Retinal pigment epithelial cell (primary cell): ENCODE measurements around the gene PCSK5.
A peak's percentile ranks its signal among the peaks of the same experiment; 100 is the strongest.

Source experiments
- DNase-seq: peaks from one replicate; pipeline ENCODE4 v3.0.0-alpha.2; 2010; ENCODE audit warnings: low read depth
- H3K4me3 ChIP-seq: 2 replicates; pipeline ENCODE4 v1.5.1; 2011; ENCODE audit warnings: mild to moderate bottlenecking, low read length, control low read depth, moderate library complexity
- TF ChIP-seq, protein P1 (sequence below): conservative IDR thresholded peaks from 2 replicates; pipeline ENCODE4 v1.5.1; 2011; ENCODE audit warnings: low read depth, low read length, control low read depth, inconsistent platforms

The PCSK5 gene

DNA sequence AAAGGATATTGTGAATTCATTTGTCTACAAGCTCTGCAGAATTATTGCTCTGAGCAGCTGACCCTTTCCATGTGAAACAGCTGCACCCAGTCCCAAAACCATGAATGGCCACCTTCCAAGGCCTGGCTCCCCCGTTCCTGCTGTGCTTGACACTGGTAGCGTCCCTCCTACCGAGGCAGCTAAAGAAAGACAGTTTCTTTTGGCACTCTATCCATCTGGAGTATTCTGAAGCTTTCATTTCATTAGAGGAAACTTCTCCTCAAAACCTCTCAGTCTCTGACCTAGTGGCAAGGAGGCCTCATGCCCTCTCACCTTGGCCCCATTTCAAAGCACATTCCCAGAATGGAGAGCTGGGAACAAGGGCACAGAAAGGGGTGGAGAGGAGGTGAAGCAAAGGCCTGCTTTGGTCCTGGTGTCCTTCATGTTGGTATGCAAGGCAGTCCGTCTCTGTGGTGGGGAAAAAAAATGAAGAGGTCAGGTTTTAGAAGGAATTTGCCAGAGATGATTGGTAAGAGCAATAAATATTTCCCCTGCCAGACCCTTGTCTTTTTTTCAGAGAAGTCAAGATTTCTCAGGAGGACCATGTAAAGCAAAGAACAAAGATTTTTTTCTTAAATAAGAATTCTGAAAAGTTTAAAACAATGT lies 271.7 kb downstream of the PCSK5 start:
- no peak for DNase-seq
- no peak overlapping the region for H3K4me3 ChIP-seq
- TF ChIP-seq, protein P1, sequence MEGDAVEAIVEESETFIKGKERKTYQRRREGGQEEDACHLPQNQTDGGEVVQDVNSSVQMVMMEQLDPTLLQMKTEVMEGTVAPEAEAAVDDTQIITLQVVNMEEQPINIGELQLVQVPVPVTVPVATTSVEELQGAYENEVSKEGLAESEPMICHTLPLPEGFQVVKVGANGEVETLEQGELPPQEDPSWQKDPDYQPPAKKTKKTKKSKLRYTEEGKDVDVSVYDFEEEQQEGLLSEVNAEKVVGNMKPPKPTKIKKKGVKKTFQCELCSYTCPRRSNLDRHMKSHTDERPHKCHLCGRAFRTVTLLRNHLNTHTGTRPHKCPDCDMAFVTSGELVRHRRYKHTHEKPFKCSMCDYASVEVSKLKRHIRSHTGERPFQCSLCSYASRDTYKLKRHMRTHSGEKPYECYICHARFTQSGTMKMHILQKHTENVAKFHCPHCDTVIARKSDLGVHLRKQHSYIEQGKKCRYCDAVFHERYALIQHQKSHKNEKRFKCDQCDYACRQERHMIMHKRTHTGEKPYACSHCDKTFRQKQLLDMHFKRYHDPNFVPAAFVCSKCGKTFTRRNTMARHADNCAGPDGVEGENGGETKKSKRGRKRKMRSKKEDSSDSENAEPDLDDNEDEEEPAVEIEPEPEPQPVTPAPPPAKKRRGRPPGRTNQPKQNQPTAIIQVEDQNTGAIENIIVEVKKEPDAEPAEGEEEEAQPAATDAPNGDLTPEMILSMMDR = no peak

DNA sequence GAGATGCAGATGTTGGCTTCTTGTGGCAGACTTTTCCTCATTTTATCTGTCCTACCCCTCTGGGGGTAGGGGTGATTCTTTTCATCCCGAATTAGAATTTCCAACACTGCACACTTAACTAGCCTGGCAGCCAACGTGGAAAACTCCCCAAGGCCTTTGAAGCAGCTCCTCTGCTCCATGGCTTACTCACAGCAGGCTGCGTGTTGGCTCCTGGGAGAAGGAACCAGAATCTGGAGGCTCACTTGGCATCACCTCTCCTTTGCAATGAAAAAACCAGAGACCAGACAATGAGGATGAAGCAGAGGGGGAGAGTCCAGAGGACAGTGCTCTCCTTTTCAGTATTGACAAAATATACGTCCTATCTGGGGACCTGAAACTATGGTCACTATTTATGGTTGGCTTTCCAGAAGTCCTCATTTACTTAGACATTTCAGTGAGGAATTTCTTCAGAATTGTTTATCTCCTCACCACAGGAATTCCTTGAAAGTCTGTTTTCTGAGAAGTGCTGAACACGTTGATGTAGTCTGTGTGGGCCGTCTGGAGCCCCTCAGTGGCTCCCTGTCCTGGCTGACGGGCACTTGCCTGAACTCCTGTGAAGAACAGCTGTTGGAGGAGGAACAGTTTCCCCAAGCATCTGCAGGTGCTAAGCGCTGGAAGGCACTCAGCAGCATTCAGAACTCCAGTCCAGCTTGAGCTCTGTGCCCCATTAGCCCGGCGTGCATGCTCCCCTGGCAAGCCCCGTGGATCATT lies 272.5 kb downstream of the PCSK5 start:
- TF ChIP-seq, protein P1 = no peak
- no peak for DNase-seq
- H3K4me3 ChIP-seq = no peak overlapping the region

DNA sequence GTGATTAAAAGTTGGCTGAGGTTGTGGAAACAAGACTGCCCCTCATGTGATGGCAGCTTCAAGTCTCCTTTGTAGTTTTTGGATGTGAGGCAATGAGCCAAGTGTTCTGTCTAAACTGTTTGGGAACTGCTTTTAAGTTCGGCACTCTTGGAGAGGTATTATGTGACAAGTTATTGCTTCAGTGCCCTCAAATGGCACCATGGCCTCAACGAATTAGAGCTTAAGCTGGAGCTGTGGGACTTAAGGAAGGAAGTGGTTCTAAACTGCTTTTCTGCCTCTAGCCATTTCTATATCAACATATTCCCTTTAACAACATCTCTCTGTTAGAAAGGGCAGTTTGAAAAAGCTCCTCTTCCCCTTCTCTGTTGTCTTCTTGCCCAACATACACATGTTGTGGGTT lies 276.1 kb downstream of the PCSK5 start:
- TF ChIP-seq, protein P1 = no peak
- H3K4me3 ChIP-seq = no peak overlapping the region
- no peak for DNase-seq

DNA sequence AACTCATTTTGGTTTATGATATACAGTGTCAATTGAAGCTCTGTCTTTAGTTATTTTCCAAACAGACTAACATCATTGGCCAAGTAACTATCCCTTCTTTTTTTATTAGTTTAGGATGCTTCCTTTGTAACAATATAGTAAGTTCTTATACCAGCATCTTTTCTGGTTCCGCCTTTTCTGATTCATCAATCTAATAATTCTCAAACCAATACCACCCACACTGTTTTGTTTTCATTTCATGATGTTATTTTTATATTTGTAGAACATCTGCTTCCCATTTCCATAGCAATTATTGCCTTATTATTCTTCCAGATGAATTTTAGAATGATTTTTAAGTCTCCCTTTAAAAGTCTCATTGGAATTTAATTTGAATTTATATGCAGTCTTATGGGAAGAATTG lies 285.7 kb downstream of the PCSK5 start:
- TF ChIP-seq, protein P1 = no peak
- DNase-seq = no peak
- no peak overlapping the region for H3K4me3 ChIP-seq

DNA sequence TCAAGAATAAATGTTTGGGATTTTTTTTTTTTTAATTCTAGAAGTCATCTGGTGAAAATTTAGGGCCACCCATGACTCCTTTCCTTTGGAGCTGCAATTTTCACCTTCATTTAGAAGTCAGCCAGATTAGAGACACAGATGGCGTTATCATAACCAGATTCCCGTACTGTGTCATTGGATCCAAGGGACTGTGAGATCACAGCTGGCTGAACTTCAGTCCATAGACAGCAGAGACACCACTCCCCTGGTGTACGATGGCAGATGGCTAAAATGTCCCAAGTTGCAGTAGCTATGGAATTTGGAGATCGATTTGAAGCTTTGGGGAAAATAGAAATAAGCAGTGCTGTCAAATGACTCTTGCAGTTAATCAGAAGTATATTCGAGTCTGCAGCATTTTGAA lies 287.5 kb downstream of the PCSK5 start:
- TF ChIP-seq, protein P1 = no peak
- H3K4me3 ChIP-seq = no peak overlapping the region
- no peak for DNase-seq

DNA sequence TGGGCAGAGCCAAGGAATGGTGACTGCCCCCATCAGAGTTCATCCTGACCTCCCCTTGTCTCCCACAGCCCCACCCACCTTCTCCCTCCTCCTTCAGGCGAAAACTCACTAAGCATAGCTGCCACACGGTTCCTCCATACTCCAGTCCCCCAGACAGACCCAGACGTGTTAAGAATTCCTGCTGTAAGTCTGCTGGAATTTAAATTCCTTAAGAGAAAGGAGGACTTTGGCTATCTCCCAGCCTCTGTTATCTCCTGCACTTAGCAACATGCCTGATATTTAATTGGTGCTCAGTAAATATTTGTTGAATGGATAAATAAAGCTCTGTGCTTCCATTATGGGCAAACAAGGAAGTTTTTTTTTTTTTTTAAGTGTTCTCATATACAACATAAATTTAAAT lies 290.1 kb downstream of the PCSK5 start:
- peak; percentile 58 for DNase-seq
- no peak overlapping the region for H3K4me3 ChIP-seq
- TF ChIP-seq, protein P1 = no peak

DNA sequence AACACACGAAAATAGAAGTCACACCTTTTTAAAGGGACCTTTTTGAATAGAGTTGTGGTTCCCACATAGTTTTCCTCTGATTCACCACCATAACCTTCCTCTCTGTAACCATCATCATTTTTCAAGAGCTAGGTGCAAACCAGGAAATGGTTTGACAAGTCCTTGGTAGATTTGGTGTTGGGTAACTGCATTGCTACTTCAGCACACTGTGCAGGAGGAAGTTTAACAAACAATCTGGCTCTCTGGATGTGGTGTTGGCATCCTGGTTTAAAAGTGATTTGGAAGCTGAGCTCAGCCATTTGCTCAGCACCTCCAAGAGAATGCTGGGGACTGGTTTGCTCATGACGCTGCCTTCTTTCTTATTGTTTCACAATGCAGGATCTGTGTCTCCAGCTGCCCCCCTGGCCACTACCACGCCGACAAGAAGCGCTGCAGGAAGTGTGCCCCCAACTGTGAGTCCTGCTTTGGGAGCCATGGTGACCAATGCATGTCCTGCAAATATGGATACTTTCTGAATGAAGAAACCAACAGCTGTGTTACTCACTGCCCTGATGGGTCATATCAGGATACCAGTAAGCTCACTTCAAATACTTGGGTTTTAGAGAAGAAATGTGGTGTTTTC lies 290.7 kb downstream of the PCSK5 start:
- peak; percentile 29 for DNase-seq
- H3K4me3 ChIP-seq = no peak overlapping the region
- TF ChIP-seq, protein P1 = no peak
